Measurements from ENCODE around the gene PTPN22. TPM values are rescaled to one million over a fixed set of nuclear protein-coding genes. Genes with fewer than 3 reads are reported as not detected.

PTPN22 gene
- total and polyA plus RNA-seq, 9 of the 15 experiments (the other 6 are each of a cell fraction or from before 2014, with no cell fraction given) = 0.45 to 4.6 (median 1.1) TPM

- TF ChIP-seq ZNF41 (CRISPR knock-in tag; conservative IDR thresholded peaks at IDR 0.05) (no peak), ZNF431 (CRISPR knock-in tag; IDR thresholded peaks at IDR 0.05) (peak; percentile 80; the same call in 1 of the 2 replicates), ZNF212 (CRISPR knock-in tag; IDR thresholded peaks at IDR 0.05) (no peak), ZNF668 (CRISPR knock-in tag; IDR thresholded peaks at IDR 0.05) (no peak), MTF1 (CRISPR knock-in tag; IDR thresholded peaks at IDR 0.05; ENCODE audit: borderline replicate concordance) (no peak), PTRF (tag; IDR thresholded peaks at IDR 0.05) (no peak), MED1 (CRISPR knock-in tag; IDR thresholded peaks at IDR 0.05; ENCODE audit: borderline replicate concordance) (no peak), NFXL1 (CRISPR knock-in tag; IDR thresholded peaks at IDR 0.05) (no peak), HIVEP1 (CRISPR knock-in tag; IDR thresholded peaks at IDR 0.05) (no peak), MAX (CRISPR knock-in tag; IDR thresholded peaks at IDR 0.05) (peak; percentile 86), POU5F1 (IDR thresholded peaks at IDR 0.05; ENCODE audit: borderline replicate concordance, low read depth, low read length, partially characterized antibody) (peak; percentile 51), CUX1 (CRISPR knock-in tag; IDR thresholded peaks at IDR 0.05) (no peak), ZNF449 (CRISPR knock-in tag; IDR thresholded peaks at IDR 0.05) (no peak), BRCA1 (IDR thresholded peaks at IDR 0.05) (no peak), BRCA1 (CRISPR knock-in tag; IDR thresholded peaks at IDR 0.05) (no peak), SUPT5H (IDR thresholded peaks at IDR 0.05) (peak; percentile 77), ZMIZ1 (IDR thresholded peaks at IDR 0.05; ENCODE audit: low read depth in 2 of 2, low read length in 2 of 2) (peak; percentile 80 to 95)
Observed at GRCh38 chr1:113904674-113905434, 33.3 kb upstream of the PTPN22 start, which contains the start of the genes AP4B1 and DCLRE1B (continued).

All from K562 (cell line).